Gastroesophageal sphincter (tissue), 4 donors: ENCODE results near the gene CIITA. TPM values are rescaled to one million over a fixed set of nuclear protein-coding genes. Genes with fewer than 3 reads are reported as not detected.

Experiments
- ATAC-seq: fragments of 150-250 bp; one replicate; pipeline ENCODE4 v1.9.1; 2016; ENCODE audit warnings: mild to moderate bottlenecking, moderate library complexity
- H3K27ac ChIP-seq, 4 donors: fragments of 200-600 bp; sonication (generic) in 3 of 4; 1 replicate in 3 of 4; 2 replicates in 1 of 4; pipeline ENCODE4 v1.5.1; 2016 to 2019
- H3K27me3 ChIP-seq: fragments of 200-600 bp; sonication (generic); one replicate; pipeline ENCODE4 v1.5.1; 2019
- H3K36me3 ChIP-seq, 2 donors: fragments of 200-600 bp; sonication (generic); one replicate each; pipeline ENCODE4 v1.5.1; 2019; ENCODE audit warnings: control low read depth in 1 of 2
- H3K4me1 ChIP-seq, 3 donors: fragments of 200-600 bp; sonication (generic); 1 replicate in 2 of 3; 2 replicates in 1 of 3; pipeline ENCODE4 v1.5.1; 2016 to 2019; ENCODE audit warnings: control low read depth in 2 of 3
- H3K4me3 ChIP-seq, 2 donors: fragments of 200-600 bp; sonication (generic); one replicate each; pipeline ENCODE4 v1.5.1; 2019; ENCODE audit warnings: mild to moderate bottlenecking in 1 of 2, moderate library complexity in 1 of 2
- H3K9me3 ChIP-seq, 3 donors: fragments of 200-600 bp; sonication (generic); one replicate each; pipeline ENCODE4 v1.5.1; 2017 to 2019; ENCODE audit warnings: control low read depth in 2 of 3
- EP300 ChIP-seq: sonication (generic); formaldehyde crosslinking; IDR thresholded peaks from one replicate; pipeline ENCODE4 v1.6.1; 2017; ENCODE audit warnings: antibody characterized with exemption, mild to moderate bottlenecking
- POLR2A ChIP-seq, 2 donors: fragments of 450-650 bp; IDR thresholded peaks; one replicate each; pipeline ENCODE4 v1.6.1; 2017; ENCODE audit warnings: antibody characterized with exemption in 2 of 2, mild to moderate bottlenecking in 2 of 2, moderate library complexity in 1 of 2
- POLR2AphosphoS5 ChIP-seq: sonication (generic); formaldehyde crosslinking; IDR thresholded peaks from one replicate; pipeline ENCODE4 v1.6.1; 2017; ENCODE audit warnings: antibody characterized with exemption
- WGBS, 2 donors: methylation state at CpG; one replicate each; pipeline ENCODE4 v1.1.5; 2018; ENCODE audit warnings: low coverage in 1 of 2; 5-methylcytosine and 5-hydroxymethylcytosine counted together
- total RNA-seq, 4 donors: library from RNA; depleted of rRNA; stranded (reverse); fragments of >200 nt; gene quantifications; one replicate each; pipeline ENCODE4 v1.1.0, GENCODE V29; 2016
- TF ChIP-seq, protein P1 (sequence below), 4 experiments: fragments of 200-600 bp in 2 of 4; fragments of 450-650 bp in 2 of 4; sonication (generic) in 1 of 4; IDR thresholded peaks; one replicate each; pipeline ENCODE4 v1.5.1; 2017 to 2019; ENCODE audit warnings: antibody characterized with exemption in 4 of 4, mild to moderate bottlenecking in 2 of 4, moderate library complexity in 2 of 4

Gene CIITA
- total RNA-seq, 4 donors from 2014 or later, result 4.3 to 26.5 (median 7.4) TPM

- TF ChIP-seq EP300, result no peak
- TF ChIP-seq POLR2A (IDR thresholded peaks at IDR 0.05), result no peak
- TF ChIP-seq, protein P1, sequence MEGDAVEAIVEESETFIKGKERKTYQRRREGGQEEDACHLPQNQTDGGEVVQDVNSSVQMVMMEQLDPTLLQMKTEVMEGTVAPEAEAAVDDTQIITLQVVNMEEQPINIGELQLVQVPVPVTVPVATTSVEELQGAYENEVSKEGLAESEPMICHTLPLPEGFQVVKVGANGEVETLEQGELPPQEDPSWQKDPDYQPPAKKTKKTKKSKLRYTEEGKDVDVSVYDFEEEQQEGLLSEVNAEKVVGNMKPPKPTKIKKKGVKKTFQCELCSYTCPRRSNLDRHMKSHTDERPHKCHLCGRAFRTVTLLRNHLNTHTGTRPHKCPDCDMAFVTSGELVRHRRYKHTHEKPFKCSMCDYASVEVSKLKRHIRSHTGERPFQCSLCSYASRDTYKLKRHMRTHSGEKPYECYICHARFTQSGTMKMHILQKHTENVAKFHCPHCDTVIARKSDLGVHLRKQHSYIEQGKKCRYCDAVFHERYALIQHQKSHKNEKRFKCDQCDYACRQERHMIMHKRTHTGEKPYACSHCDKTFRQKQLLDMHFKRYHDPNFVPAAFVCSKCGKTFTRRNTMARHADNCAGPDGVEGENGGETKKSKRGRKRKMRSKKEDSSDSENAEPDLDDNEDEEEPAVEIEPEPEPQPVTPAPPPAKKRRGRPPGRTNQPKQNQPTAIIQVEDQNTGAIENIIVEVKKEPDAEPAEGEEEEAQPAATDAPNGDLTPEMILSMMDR (IDR thresholded peaks at IDR 0.05), result no peak
- TF ChIP-seq POLR2AphosphoS5, result no peak
- 40 to 43% methylated on average over 1 of the region's 1 CpG for WGBS, 2 donors
- Histone ChIP-seq H3K9me3 (no peaks in the 10 kb centered on the region), H3K4me1 (peaks cover 0 to 12% (median 8%) of the 10 kb centered on the region in 3 donors), H3K27ac (no peak overlapping the region), H3K4me3 (no peak overlapping the region), H3K27me3 (no peaks in the 10 kb centered on the region), H3K36me3 (peaks cover 0 to 54% of the 10 kb centered on the region in 2 donors)
- no peak for ATAC-seq
Observed at GRCh38 chr16:10969615-10970014, 92.6 kb downstream of the CIITA start.

GRCh38 chr16:10970065-10970464, 93.1 kb downstream of the CIITA start:
- Histone ChIP-seq H3K27ac (no peak overlapping the region), H3K4me1 (peaks cover 0 to 10% (median 8%) of the 10 kb centered on the region in 3 donors), H3K27me3 (no peaks in the 10 kb centered on the region), H3K4me3 (no peak overlapping the region), H3K9me3 (no peaks in the 10 kb centered on the region), H3K36me3 (peaks cover 0 to 54% of the 10 kb centered on the region in 2 donors)
- 73 to 90% methylated on average over 2 of the region's 2 CpGs for WGBS, 2 donors
- TF ChIP-seq POLR2A (IDR thresholded peaks at IDR 0.05) (no peak), EP300 (no peak), POLR2AphosphoS5 (no peak)
- TF ChIP-seq, protein P1 (IDR thresholded peaks at IDR 0.05), result no peak
- ATAC-seq, result peak; percentile 23

DNA sequence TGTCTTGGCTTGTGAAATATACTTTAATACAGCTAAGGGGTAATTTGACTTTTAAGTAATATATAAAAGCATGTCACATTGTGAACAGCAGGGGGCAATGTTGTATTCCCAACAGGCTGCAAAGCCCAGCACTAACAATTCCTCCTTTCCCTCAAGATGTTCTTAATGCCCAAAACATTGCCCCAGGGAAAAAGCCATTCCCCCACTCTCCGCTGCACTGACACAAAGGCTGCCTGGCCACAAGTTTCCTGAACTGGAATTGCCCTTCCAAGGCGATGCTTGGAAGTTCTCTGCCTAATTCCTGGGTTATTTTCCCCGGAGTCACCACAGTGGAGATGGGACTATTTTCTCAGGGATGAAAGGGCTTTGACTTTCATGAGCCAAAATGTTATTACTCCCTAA, 94.6 kb downstream of the CIITA start:
- peak overlapping the region in 2 of 4 donors; percentile 11 to 14 for H3K27ac ChIP-seq
- no peak overlapping the region for H3K4me3 ChIP-seq
- TF ChIP-seq POLR2A (IDR thresholded peaks at IDR 0.05), result no peak
- TF ChIP-seq, protein P1 (IDR thresholded peaks at IDR 0.05), result peak; percentile 70 to 92 (median 84)
- TF ChIP-seq POLR2AphosphoS5, result peak; percentile 27
- no peak for TF ChIP-seq EP300
- WGBS, 2 donors, result 26 to 29% methylated on average over 3 of the region's 3 CpGs
- peaks cover 0 to 10% (median 8%) of the 10 kb centered on the region in 3 donors for H3K4me1 ChIP-seq
- H3K9me3 ChIP-seq, result no peaks in the 10 kb centered on the region
- H3K27me3 ChIP-seq, result no peaks in the 10 kb centered on the region
- ATAC-seq, result peak; percentile 79
- peaks cover 0 to 63% of the 10 kb centered on the region in 2 donors for H3K36me3 ChIP-seq

DNA sequence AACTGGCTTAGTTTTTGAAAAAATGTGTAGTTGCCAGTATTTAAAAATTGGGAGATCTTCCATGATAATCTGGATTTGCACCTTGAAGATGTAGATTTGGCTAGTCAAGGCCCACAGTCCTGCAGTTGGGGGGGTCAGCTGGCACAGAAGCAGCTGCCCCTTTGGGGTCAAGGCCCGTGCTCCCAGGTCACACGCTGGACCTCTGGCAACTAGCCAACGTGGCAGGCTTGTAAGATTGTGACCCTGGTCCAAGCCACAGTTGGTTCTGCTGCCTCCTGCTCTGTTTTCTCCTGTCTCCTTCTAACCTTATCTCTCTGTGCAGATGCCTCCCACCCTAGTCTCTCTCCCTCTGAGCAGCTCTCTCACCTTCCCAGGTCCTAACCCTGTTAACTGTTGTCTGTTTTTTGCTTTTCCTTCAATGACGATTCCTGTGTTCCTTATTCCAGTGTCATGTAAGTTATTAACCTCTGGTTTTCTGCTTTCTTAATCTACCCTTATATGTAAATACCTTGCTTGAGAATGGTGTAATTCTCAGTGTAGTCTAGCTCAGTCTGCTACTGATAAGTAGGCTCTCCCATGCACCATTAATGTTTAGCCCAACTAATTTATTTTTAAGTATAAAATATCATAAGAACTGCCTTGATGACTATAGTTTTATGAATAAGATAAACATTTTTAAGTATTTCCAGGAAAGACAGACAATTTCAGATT, 95.3 kb downstream of the CIITA start:
- peaks cover 0 to 10% (median 8%) of the 10 kb centered on the region in 3 donors for H3K4me1 ChIP-seq
- peak overlapping the region in 2 of 4 donors; percentile 11 to 14 for H3K27ac ChIP-seq
- 33 to 46% methylated on average over 1 to 4 of the region's 4 CpGs for WGBS, 2 donors
- no peaks in the 10 kb centered on the region for H3K9me3 ChIP-seq
- TF ChIP-seq POLR2AphosphoS5, result no peak
- TF ChIP-seq, protein P1 (IDR thresholded peaks at IDR 0.05), result no peak
- TF ChIP-seq POLR2A (IDR thresholded peaks at IDR 0.05), result no peak
- no peak for ATAC-seq
- peaks cover 0 to 60% of the 10 kb centered on the region in 2 donors for H3K36me3 ChIP-seq
- no peak overlapping the region for H3K4me3 ChIP-seq
- no peaks in the 10 kb centered on the region for H3K27me3 ChIP-seq
